Esophagus muscularis mucosa (tissue), 3 donors: ENCODE data around the gene INTS11.

Source experiments
- CTCF ChIP-seq, 3 experiments: fragments of 200-600 bp in 2 of 3; fragments of 450-650 bp in 1 of 3; sonication (generic) in 2 of 3; IDR thresholded peaks; one replicate each; pipeline ENCODE4 v1.5.1; 2017 to 2019; ENCODE audit warnings: antibody characterized with exemption in 3 of 3, mild to moderate bottlenecking in 2 of 3, moderate library complexity in 1 of 3
- POLR2A ChIP-seq: fragments of 450-650 bp; IDR thresholded peaks from one replicate; pipeline ENCODE4 v1.6.1; 2017; ENCODE audit warnings: antibody characterized with exemption, moderate library complexity, mild to moderate bottlenecking, low read depth
- POLR2AphosphoS5 ChIP-seq, 2 donors: sonication (generic); formaldehyde crosslinking; IDR thresholded peaks; one replicate each; pipeline ENCODE4 v1.6.1; 2017; ENCODE audit warnings: antibody characterized with exemption in 2 of 2

GRCh38 chr1:1336931-1337792, 12.7 kb upstream of the INTS11 start:
- TF ChIP-seq CTCF (IDR thresholded peaks at IDR 0.05): no peak
- no peak for TF ChIP-seq POLR2AphosphoS5 (IDR thresholded peaks at IDR 0.05)
- no peak for TF ChIP-seq POLR2A
